Right lobe of liver (tissue), 6 donors: ENCODE results near the gene AIG1. TPM values are rescaled to one million over a fixed set of nuclear protein-coding genes. Genes with fewer than 3 reads are reported as not detected.

Experiments used
- ATAC-seq, 4 donors: fragments of 200-7000 bp; cut with Tn5 transposase; one replicate each; pipeline ENCODE4 v1.9.1; 2020; ENCODE audit warnings: mild to moderate bottlenecking in 4 of 4, moderate library complexity in 4 of 4
- DNase-seq, 3 donors: peaks; one replicate each; pipeline ENCODE4 v3.0.0-alpha.2; 2020
- H3K27ac ChIP-seq, 3 donors: fragments of 200-600 bp; one replicate each; pipeline ENCODE4 v1.8.0; 2022
- H3K27me3 ChIP-seq, 2 donors: fragments of 200-600 bp; one replicate each; pipeline ENCODE4 v1.8.0; 2022
- H3K36me3 ChIP-seq, 4 donors: fragments of 200-600 bp; sonication (generic) in 1 of 4; one replicate each; pipeline versions ENCODE4 v1.5.1 to v1.8.0; 2017 to 2022; ENCODE audit warnings: control low read depth in 1 of 4
- H3K4me1 ChIP-seq, 4 donors: fragments of 200-600 bp; sonication (generic) in 1 of 4; one replicate each; pipeline versions ENCODE4 v1.5.1 to v1.8.0; 2017 to 2022; ENCODE audit warnings: control low read depth in 1 of 4
- H3K4me3 ChIP-seq, 3 donors: fragments of 200-600 bp; one replicate each; pipeline ENCODE4 v1.8.0; 2022
- H3K9me3 ChIP-seq, 4 donors: fragments of 200-600 bp; sonication (generic) in 1 of 4; one replicate each; pipeline versions ENCODE4 v1.5.1 to v1.8.0; 2017 to 2022; ENCODE audit warnings: control low read depth in 1 of 4
- CTCF ChIP-seq, 4 donors: fragments of 200-600 bp in 3 of 4; fragments of 450-650 bp in 1 of 4; IDR thresholded peaks; one replicate each; pipeline versions ENCODE4 v1.5.1 to v1.8.0; 2016 to 2022; ENCODE audit warnings: antibody characterized with exemption in 4 of 4, mild to moderate bottlenecking in 2 of 4
- POLR2A ChIP-seq: fragments of 450-650 bp; IDR thresholded peaks from one replicate; pipeline ENCODE4 v1.6.1; 2017; ENCODE audit warnings: antibody characterized with exemption, mild to moderate bottlenecking
- WGBS: methylation state at CpG from one replicate; pipeline ENCODE4 v1.1.6; 2018; ENCODE audit warnings: low coverage, low lambda C conversion rate; ENCODE audit not compliant: insufficient coverage; ENCODE audit errors: missing lambda C conversion rate; 5-methylcytosine and 5-hydroxymethylcytosine counted together
- intact Hi-C, 2 donors: fragments of 100-400 bp; cut with DNase I; formaldehyde crosslinking; loops; one replicate each; pipeline versions ENCODE4 v1.11.2 to v1.14.1; 2022
- total RNA-seq, 6 experiments: library from RNA; depleted of rRNA in 2 of 6; stranded (reverse); fragments of >200 nt in 2 of 6; fragmentation: NEBNext Ultra II Directional in 3 of 6; extraction: Animal tissue kit (Norgen Biotek cat#: 25700) in 3 of 6; gene quantifications; one replicate each; pipeline versions ENCODE4 v1.1.0 to v1.2.4, GENCODE V29; 2016 to 2023
- donor health status: DM: no; HTN: yes; CAD: no.
- donor health status: DM: no; HTN: no; CAD: no.
- donor health status: DM: no; HTN: no; CAD: no.
- donor health status: DM: no; HTN: yes; CAD: no.
- donor health status: DM: no; HTN: yes; CAD: no.

AIG1 gene
- total RNA-seq, 6 experiments from 2014 or later, result 81.4 to 151 (median 111) TPM

GRCh38 chr6:143126574-143126941 is 65.9 kb downstream of the AIG1 start:
- no peak overlapping the region for H3K27ac ChIP-seq
- intact Hi-C loops, result no loop called here
- no peaks in the 10 kb centered on the region for H3K4me1 ChIP-seq
- H3K4me3 ChIP-seq, result no peak overlapping the region
- no peak for ATAC-seq
- H3K36me3 ChIP-seq, result no peaks in the 10 kb centered on the region
- DNase-seq, result no peak
- WGBS, result 70% methylated on average over 1 of the region's 1 CpG
- H3K9me3 ChIP-seq, result peaks cover 0 to 6% (median 0%) of the 10 kb centered on the region in 4 donors
- no peaks in the 10 kb centered on the region for H3K27me3 ChIP-seq
- no peak for TF ChIP-seq POLR2A
- TF ChIP-seq CTCF (IDR thresholded peaks at IDR 0.05), result no peak

GRCh38 chr6:143127941-143128680 is 67.4 kb downstream of the AIG1 start:
- ATAC-seq (no peak), DNase-seq (no peak)
- 89% methylated on average over 3 of the region's 3 CpGs for WGBS

GRCh38 chr6:143128681-143129015 is 68.0 kb downstream of the AIG1 start:
- no peak for DNase-seq
- Histone ChIP-seq H3K4me3 (no peak overlapping the region), H3K36me3 (no peaks in the 10 kb centered on the region), H3K27ac (no peak overlapping the region), H3K9me3 (peaks cover 0 to 6% (median 0%) of the 10 kb centered on the region in 4 donors), H3K4me1 (no peaks in the 10 kb centered on the region), H3K27me3 (no peaks in the 10 kb centered on the region)
- ATAC-seq, result no peak
- TF ChIP-seq CTCF (IDR thresholded peaks at IDR 0.05) (no peak), POLR2A (no peak)
- intact Hi-C loops, result no loop called here

More at GRCh38 chr6:143127941-143128680, 67.4 kb downstream of the AIG1 start:
- H3K27me3 ChIP-seq, result no peaks in the 10 kb centered on the region
- H3K4me3 ChIP-seq, result no peak overlapping the region
- H3K9me3 ChIP-seq, result peaks cover 0 to 6% (median 0%) of the 10 kb centered on the region in 4 donors
- intact Hi-C loops, result no loop called here
- no peaks in the 10 kb centered on the region for H3K36me3 ChIP-seq
- TF ChIP-seq POLR2A (no peak), CTCF (IDR thresholded peaks at IDR 0.05) (no peak)
- no peaks in the 10 kb centered on the region for H3K4me1 ChIP-seq
- no peak overlapping the region for H3K27ac ChIP-seq

GRCh38 chr6:143130928-143131327 is 70.2 kb downstream of the AIG1 start:
- no peak for TF ChIP-seq POLR2A
- no peak for TF ChIP-seq CTCF (IDR thresholded peaks at IDR 0.05)
- Histone ChIP-seq H3K4me1 (no peaks in the 10 kb centered on the region), H3K27me3 (no peaks in the 10 kb centered on the region), H3K36me3 (no peaks in the 10 kb centered on the region), H3K9me3 (peaks cover 0 to 6% (median 0%) of the 10 kb centered on the region in 4 donors), H3K4me3 (no peak overlapping the region), H3K27ac (no peak overlapping the region)
- DNase-seq (no peak), ATAC-seq (no peak)
- 100% methylated on average over 1 of the region's 1 CpG for WGBS
- intact Hi-C loops, result no loop called here
